Fibroblast of mammary gland (primary cell): ENCODE results near the gene NTRK2.

Source experiments
- DNase-seq: peaks from one replicate; pipeline ENCODE4 v3.0.0-alpha.2; 2010; ENCODE audit warnings: low read depth
- H3K4me3 ChIP-seq: 2 replicates; pipeline ENCODE4 v1.5.1; 2011; ENCODE audit warnings: low read depth, mild to moderate bottlenecking, low read length, moderate library complexity; ENCODE audit not compliant: control insufficient read depth
- CTCF ChIP-seq: conservative IDR thresholded peaks from 2 replicates; pipeline ENCODE4 v1.5.1; 2011; ENCODE audit warnings: low read depth, low read length, inconsistent platforms; ENCODE audit not compliant: control insufficient read depth, insufficient read depth

The NTRK2 gene

GRCh38 chr9:84679571-84679970, 10.0 kb downstream of the NTRK2 start:
- no peak for TF ChIP-seq CTCF
- H3K4me3 ChIP-seq = no peak overlapping the region
- DNase-seq = no peak

GRCh38 chr9:84681516-84682285, 12.2 kb downstream of the NTRK2 start:
- no peak overlapping the region for H3K4me3 ChIP-seq
- no peak for TF ChIP-seq CTCF
- DNase-seq = no peak

GRCh38 chr9:84686068-84686467, 16.5 kb downstream of the NTRK2 start:
- no peak for TF ChIP-seq CTCF
- no peak for DNase-seq
- H3K4me3 ChIP-seq = no peak overlapping the region

GRCh38 chr9:84688956-84689355, 19.4 kb downstream of the NTRK2 start:
- DNase-seq = no peak
- H3K4me3 ChIP-seq = no peak overlapping the region
- no peak for TF ChIP-seq CTCF

- DNase-seq = no peak
- TF ChIP-seq CTCF = no peak
- H3K4me3 ChIP-seq = no peak overlapping the region
These were observed 22.1 kb downstream of the NTRK2 start for GRCh38 chr9:84691634-84692033.

GRCh38 chr9:84694248-84694647, 24.7 kb downstream of the NTRK2 start:
- DNase-seq = no peak
- TF ChIP-seq CTCF = no peak
- no peak overlapping the region for H3K4me3 ChIP-seq
